AG08396 (cell line): ENCODE results near the gene DLGAP1.

Source experiments
- DNase-seq: peaks from one replicate; pipeline ENCODE4 v3.0.0; 2012; ENCODE audit warnings: low spot score, mixed read lengths

The DLGAP1 gene

GRCh38 chr18:3863006-3863405, 592.1 kb downstream of the DLGAP1 start:
- no peak for DNase-seq

GRCh38 chr18:3861495-3861894, 593.6 kb downstream of the DLGAP1 start:
- DNase-seq, result no peak

- no peak for DNase-seq
These were observed 597.6 kb downstream of the DLGAP1 start for GRCh38 chr18:3857544-3857943.

DNA sequence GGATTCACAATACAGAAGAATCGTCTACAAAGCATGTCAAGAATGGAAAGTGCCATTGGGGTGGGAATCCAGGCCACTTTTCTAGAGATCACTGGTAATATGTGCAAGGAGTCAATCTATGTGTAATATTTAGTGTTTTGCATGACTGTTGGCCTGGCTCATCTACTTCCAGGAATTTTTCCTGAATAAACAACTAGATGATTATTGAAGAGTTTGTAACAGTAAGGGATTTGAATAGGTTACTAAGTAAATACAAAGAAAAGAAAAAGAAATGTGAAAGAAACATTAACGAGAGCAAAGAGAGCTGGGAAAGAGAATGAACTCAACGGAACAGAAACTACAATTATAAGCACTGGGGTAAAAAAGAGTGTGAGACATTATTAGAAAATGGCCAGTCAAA, 599.1 kb downstream of the DLGAP1 start:
- no peak for DNase-seq

- DNase-seq, result no peak
These were observed 602.8 kb downstream of the DLGAP1 start for GRCh38 chr18:3852321-3852720.

GRCh38 chr18:3851159-3851558, 603.9 kb downstream of the DLGAP1 start:
- no peak for DNase-seq

GRCh38 chr18:3848316-3848715, 606.8 kb downstream of the DLGAP1 start:
- DNase-seq, result no peak

DNA sequence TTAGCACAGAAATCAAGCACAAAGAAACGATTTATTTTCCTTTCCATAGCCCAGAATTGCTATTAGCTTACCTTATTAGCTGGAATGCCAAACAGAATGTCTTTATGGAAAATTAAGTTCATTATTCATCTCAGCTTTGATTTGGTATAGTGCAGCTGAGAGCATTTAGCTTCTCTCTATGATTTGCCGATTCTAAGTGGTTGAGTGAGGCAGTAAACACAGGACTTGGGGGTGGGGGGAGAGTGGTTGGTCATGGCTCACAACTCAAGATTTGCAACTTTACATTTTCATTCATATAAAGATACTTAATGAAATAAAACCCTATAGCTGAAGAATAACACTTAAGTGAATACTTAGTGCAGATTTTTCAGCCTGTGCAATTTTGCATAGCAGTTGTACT, 609.9 kb downstream of the DLGAP1 start:
- DNase-seq, result no peak

GRCh38 chr18:3842844-3843243, 612.3 kb downstream of the DLGAP1 start:
- DNase-seq, result no peak

GRCh38 chr18:3840766-3841165, 614.3 kb downstream of the DLGAP1 start:
- DNase-seq, result no peak

DNA sequence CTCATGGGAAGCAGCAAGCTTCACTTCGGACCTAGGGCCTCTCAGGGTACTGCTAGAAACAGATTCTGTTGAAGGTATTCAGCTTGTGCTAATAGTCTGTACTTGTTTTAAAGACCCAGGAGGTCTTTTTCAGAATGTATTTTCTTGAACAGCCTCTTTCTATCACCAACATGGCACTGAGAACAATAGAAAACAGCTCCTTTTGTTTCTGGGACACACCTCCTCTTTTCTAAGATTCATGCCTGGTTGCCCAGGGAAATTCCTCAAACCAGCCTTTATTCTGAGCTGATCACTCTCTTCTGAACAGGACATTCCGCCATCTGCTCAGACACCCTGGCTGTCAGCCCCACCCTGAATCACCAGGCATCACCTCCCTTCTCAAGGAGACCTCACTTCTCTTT, 615.5 kb downstream of the DLGAP1 start:
- no peak for DNase-seq

DNA sequence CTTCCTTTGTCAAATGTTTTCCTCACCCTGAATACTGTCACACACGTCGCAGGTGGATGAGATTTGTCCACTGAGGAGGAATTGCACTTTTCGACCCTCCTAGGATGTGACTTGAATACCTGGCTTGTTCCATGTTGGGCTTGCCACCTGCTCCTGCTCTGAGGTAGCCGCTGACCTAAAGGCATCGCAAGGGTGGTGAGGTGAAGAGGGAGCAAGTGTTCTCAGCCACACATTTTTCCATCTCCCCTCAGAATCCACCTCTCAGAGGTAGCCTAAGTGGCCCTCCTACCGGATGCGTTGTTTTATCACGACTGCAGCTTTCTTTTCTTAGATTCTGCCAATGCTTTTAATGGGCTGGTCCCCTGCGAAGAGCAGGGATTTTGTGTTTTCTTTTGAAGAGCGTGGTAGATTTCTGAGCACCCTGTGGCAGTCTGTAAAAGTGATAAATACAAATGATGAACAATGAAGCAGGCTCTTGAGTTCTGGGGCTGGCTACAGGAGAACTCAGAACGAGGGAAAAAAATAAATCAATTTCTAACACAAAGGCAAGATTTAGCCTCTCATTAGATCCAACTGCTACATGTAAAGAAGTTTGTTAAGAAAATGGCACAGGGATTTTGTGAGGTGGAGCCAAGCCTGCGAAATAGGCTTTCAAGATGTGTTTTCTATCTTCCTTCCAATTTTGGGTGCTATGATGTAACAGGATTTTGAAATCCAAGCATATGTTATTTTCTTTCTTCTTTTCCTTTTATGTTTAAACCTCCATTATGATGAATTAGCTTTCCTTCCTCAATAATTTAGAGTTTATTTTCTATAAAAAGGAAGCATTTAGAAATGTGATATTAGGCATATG, 618.4 kb downstream of the DLGAP1 start:
- no peak for DNase-seq

DNA sequence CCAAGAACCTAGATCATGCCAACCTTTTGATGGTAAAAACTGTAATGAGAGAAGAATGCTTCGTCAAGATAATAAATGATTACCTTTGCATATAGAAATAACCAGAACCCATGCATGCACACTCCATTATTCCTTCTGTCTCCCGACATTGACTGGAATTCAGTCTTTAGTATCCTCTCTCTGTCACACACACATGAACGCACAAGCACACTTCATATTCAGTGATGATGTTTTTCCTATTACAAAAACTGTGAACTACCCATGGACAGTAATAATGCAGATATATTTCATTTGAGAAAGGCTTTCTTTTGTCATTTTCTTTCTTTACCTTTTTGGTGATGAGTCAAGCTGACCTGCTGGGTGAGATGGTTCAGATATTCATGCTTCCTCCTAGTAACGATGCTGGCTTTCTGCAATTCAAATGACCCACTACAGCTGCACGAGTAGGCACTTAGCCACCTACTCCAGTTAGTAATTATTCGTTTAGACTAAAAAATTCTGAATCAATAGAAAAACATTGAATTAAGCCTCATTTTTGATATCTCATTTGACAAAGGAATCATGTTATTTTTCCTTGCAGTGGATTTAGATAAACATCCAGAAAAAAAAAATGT, 623.0 kb downstream of the DLGAP1 start:
- no peak for DNase-seq

GRCh38 chr18:3830604-3831003, 624.5 kb downstream of the DLGAP1 start:
- DNase-seq, result no peak

GRCh38 chr18:3827236-3827845, 627.8 kb downstream of the DLGAP1 start:
- no peak for DNase-seq

- DNase-seq, result no peak
These were observed 629.1 kb downstream of the DLGAP1 start for GRCh38 chr18:3826021-3826420.

- no peak for DNase-seq
These were observed 631.0 kb downstream of the DLGAP1 start for GRCh38 chr18:3824101-3824500.

GRCh38 chr18:3823073-3823472, 632.0 kb downstream of the DLGAP1 start:
- no peak for DNase-seq

GRCh38 chr18:3821524-3821923, 633.6 kb downstream of the DLGAP1 start:
- no peak for DNase-seq

- no peak for DNase-seq
These were observed 635.1 kb downstream of the DLGAP1 start for GRCh38 chr18:3819961-3820360.

- peak; percentile 41 for DNase-seq
These were observed 638.3 kb downstream of the DLGAP1 start for GRCh38 chr18:3816610-3817363.

- DNase-seq, result no peak
These were observed 639.1 kb downstream of the DLGAP1 start for GRCh38 chr18:3815991-3816390.

GRCh38 chr18:3814816-3815215, 640.3 kb downstream of the DLGAP1 start:
- no peak for DNase-seq
